LNCaP clone FGC (cell line): ENCODE measurements around the gene MYBPC2.
"Not testable (repeated sequence)": the region's sequence is repeated elsewhere in the genome, so short reads cannot be mapped to it uniquely, and the experiment has no call there.

Experiments used
- DNase-seq: peaks from one replicate; pipeline ENCODE4 v3.0.0-alpha.2; 2011; ENCODE audit warnings: low read depth
- H3K4me3 ChIP-seq: 2 replicates; pipeline ENCODE4 v1.5.1; 2011; ENCODE audit warnings: mild to moderate bottlenecking, low read depth, low read length, control low read depth
- CTCF ChIP-seq: IDR thresholded peaks from 2 replicates; pipeline ENCODE4 v1.5.1; 2012; ENCODE audit warnings: mild to moderate bottlenecking; ENCODE audit not compliant: control insufficient read depth, insufficient read depth; ENCODE audit errors: extremely low read depth

Gene MYBPC2

GRCh38 chr19:50466706-50467039 lies 34.0 kb downstream of the MYBPC2 start:
- no peak overlapping the region for H3K4me3 ChIP-seq
- no peak for TF ChIP-seq CTCF
- no peak for DNase-seq

- DNase-seq = no peak
- no peak for TF ChIP-seq CTCF
- no peak overlapping the region for H3K4me3 ChIP-seq
Measured at GRCh38 chr19:50467566-50467965, 34.9 kb downstream of the MYBPC2 start.

- no peak for DNase-seq
- no peak overlapping the region for H3K4me3 ChIP-seq
- no peak for TF ChIP-seq CTCF
Measured at GRCh38 chr19:50468818-50469217, 36.1 kb downstream of the MYBPC2 start.

GRCh38 chr19:50473336-50473735 lies 40.6 kb downstream of the MYBPC2 start:
- H3K4me3 ChIP-seq, DNase-seq: not testable (repeated sequence)

GRCh38 chr19:50475101-50475568 lies 42.4 kb downstream of the MYBPC2 start:
- H3K4me3 ChIP-seq = no peak overlapping the region
- no peak for DNase-seq
- no peak for TF ChIP-seq CTCF

- DNase-seq = no peak
- no peak for TF ChIP-seq CTCF
- H3K4me3 ChIP-seq = no peak overlapping the region
Measured at GRCh38 chr19:50475736-50476223, 43.1 kb downstream of the MYBPC2 start.

- TF ChIP-seq CTCF = no peak
- DNase-seq = peak; percentile 86
Measured at GRCh38 chr19:50476224-50476906, 43.7 kb downstream of the MYBPC2 start, which contains the start of the genes EMC10 and GARIN5A. EMC10 (plus strand) TSS chr19:50476507; CDS start chr19:50476545, 38 bp downstream. GARIN5A (minus strand) TSS chr19:50476848; CDS start chr19:50476388, 460 bp downstream.

More at GRCh38 chr19:50476224-50476906, 43.7 kb downstream of the MYBPC2 start, which contains the start of the genes EMC10 and GARIN5A:
- H3K4me3 ChIP-seq = peak within 1 kb of the TSS; percentile 80
